Glutamatergic neuron (in vitro differentiated cells): ENCODE results near the gene TDRD9. TPM values are rescaled to one million over a fixed set of nuclear protein-coding genes. Genes with fewer than 3 reads are reported as not detected.

Experiments
- DNase-seq: peaks from one replicate; pipeline ENCODE4 v3.0.0; 2022
- H3K27ac Mint-ChIP-seq: one replicate; pipeline ENCODE4 v1.8.0; 2020; ENCODE audit warnings: mild to moderate bottlenecking, mixed read lengths, inconsistent platforms; ENCODE audit not compliant: unreplicated experiment
- H3K27me3 Mint-ChIP-seq: one replicate; pipeline ENCODE4 v1.8.0; 2020; ENCODE audit warnings: mild to moderate bottlenecking, moderate library complexity, mixed read lengths, inconsistent platforms; ENCODE audit not compliant: unreplicated experiment
- H3K36me3 Mint-ChIP-seq: one replicate; pipeline ENCODE4 v1.8.0; 2020; ENCODE audit warnings: mild to moderate bottlenecking, mixed read lengths, inconsistent platforms; ENCODE audit not compliant: unreplicated experiment
- H3K4me1 Mint-ChIP-seq: one replicate; pipeline ENCODE4 v1.8.0; 2020; ENCODE audit warnings: mild to moderate bottlenecking, low read depth, mixed read lengths, inconsistent platforms; ENCODE audit not compliant: unreplicated experiment
- H3K4me3 Mint-ChIP-seq: one replicate; pipeline ENCODE4 v1.8.0; 2020; ENCODE audit warnings: mild to moderate bottlenecking, mixed read lengths, inconsistent platforms; ENCODE audit not compliant: unreplicated experiment
- H3K9me3 Mint-ChIP-seq: one replicate; pipeline ENCODE4 v1.8.0; 2020; ENCODE audit warnings: mild to moderate bottlenecking, moderate library complexity, mixed read lengths, inconsistent platforms; ENCODE audit not compliant: unreplicated experiment
- total RNA-seq: library from RNA; stranded (reverse); fragmentation: NEBNext Ultra II Directional; extraction: Animal tissue kit (Norgen Biotek cat#: 25700); gene quantifications from one replicate; pipeline ENCODE4 v1.2.1, GENCODE V29; 2021; ENCODE audit not compliant: unreplicated experiment
- TF ChIP-seq, protein P1 (sequence below): fragments of 200-600 bp; sonication (generic); IDR thresholded peaks from one replicate; pipeline ENCODE4 v1.5.0; 2021; ENCODE audit not compliant: partially characterized antibody, unreplicated experiment

The TDRD9 gene
- total RNA-seq, 1 donor from 2014 or later: not detected

GRCh38 chr14:104039214-104039613 lies 111.0 kb downstream of the TDRD9 start:
- no peak overlapping the region for H3K4me3 Mint-ChIP-seq
- DNase-seq: no peak
- H3K4me1 Mint-ChIP-seq: no peaks in the 10 kb centered on the region
- TF ChIP-seq, protein P1, sequence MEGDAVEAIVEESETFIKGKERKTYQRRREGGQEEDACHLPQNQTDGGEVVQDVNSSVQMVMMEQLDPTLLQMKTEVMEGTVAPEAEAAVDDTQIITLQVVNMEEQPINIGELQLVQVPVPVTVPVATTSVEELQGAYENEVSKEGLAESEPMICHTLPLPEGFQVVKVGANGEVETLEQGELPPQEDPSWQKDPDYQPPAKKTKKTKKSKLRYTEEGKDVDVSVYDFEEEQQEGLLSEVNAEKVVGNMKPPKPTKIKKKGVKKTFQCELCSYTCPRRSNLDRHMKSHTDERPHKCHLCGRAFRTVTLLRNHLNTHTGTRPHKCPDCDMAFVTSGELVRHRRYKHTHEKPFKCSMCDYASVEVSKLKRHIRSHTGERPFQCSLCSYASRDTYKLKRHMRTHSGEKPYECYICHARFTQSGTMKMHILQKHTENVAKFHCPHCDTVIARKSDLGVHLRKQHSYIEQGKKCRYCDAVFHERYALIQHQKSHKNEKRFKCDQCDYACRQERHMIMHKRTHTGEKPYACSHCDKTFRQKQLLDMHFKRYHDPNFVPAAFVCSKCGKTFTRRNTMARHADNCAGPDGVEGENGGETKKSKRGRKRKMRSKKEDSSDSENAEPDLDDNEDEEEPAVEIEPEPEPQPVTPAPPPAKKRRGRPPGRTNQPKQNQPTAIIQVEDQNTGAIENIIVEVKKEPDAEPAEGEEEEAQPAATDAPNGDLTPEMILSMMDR: no peak
- no peak overlapping the region for H3K27ac Mint-ChIP-seq
- no peaks in the 10 kb centered on the region for H3K9me3 Mint-ChIP-seq
- H3K27me3 Mint-ChIP-seq: peaks cover 1% of the 10 kb centered on the region
- no peaks in the 10 kb centered on the region for H3K36me3 Mint-ChIP-seq

DNA sequence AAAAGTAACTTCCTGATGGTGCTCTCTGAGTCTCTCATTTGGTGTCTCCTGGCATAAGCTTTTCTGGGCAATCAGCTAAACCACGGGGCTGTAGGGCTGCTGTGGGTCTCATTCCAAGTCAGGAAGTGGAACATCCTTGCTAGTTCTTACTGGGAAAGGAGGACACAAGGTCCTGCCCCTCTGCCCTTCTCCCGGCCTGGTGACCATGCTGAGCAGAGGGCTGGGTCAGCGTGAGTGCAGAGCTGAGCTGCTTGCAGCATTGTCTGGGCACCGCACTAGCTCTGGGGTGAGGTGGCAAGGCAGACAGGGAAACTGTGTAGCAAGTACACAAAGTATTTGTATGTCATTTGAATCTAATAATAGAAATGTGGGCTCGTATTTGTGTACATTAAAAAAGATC lies 112.3 kb downstream of the TDRD9 start:
- no peaks in the 10 kb centered on the region for H3K36me3 Mint-ChIP-seq
- H3K4me1 Mint-ChIP-seq: no peaks in the 10 kb centered on the region
- H3K27me3 Mint-ChIP-seq: peaks cover 1% of the 10 kb centered on the region
- peaks cover 1% of the 10 kb centered on the region for H3K9me3 Mint-ChIP-seq
- no peak for DNase-seq
- H3K4me3 Mint-ChIP-seq: no peak overlapping the region
- TF ChIP-seq, protein P1: no peak
- H3K27ac Mint-ChIP-seq: no peak overlapping the region

- H3K9me3 Mint-ChIP-seq: peaks cover 1% of the 10 kb centered on the region
- H3K4me3 Mint-ChIP-seq: no peak overlapping the region
- no peak for DNase-seq
- TF ChIP-seq, protein P1: no peak
- no peak overlapping the region for H3K27ac Mint-ChIP-seq
- H3K27me3 Mint-ChIP-seq: peaks cover 1% of the 10 kb centered on the region
- no peaks in the 10 kb centered on the region for H3K36me3 Mint-ChIP-seq
- H3K4me1 Mint-ChIP-seq: no peaks in the 10 kb centered on the region
Measured at GRCh38 chr14:104041430-104042104, 113.3 kb downstream of the TDRD9 start.

DNA sequence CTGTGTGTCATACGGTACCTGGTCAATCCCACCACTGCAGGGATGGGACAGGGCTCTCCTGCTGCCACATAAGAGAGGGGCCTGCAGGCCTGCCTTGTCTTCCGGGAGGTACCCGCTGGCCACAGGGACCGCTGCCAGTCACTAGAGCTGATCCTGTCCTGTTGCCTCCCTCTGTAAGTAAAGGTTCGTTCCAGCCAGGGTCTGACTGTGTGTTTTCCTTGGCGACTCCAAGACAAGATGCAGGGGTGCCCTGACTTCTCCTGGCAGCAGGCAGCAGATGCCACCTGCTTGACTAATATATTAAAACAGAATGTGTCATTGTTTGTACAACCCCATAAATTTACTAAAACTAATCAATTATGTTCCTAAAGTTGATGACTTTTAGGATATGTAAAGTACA lies 115.8 kb downstream of the TDRD9 start:
- H3K36me3 Mint-ChIP-seq: peaks cover 5% of the 10 kb centered on the region
- peaks cover 6% of the 10 kb centered on the region for H3K9me3 Mint-ChIP-seq
- no peak for DNase-seq
- H3K4me3 Mint-ChIP-seq: no peak overlapping the region
- TF ChIP-seq, protein P1: no peak
- H3K27ac Mint-ChIP-seq: no peak overlapping the region
- H3K4me1 Mint-ChIP-seq: no peaks in the 10 kb centered on the region
- no peaks in the 10 kb centered on the region for H3K27me3 Mint-ChIP-seq

- Mint-ChIP-seq H3K36me3 (peaks cover 5% of the 10 kb centered on the region), H3K27ac (no peak overlapping the region), H3K4me1 (no peaks in the 10 kb centered on the region), H3K9me3 (peaks cover 8% of the 10 kb centered on the region), H3K27me3 (peaks cover 2% of the 10 kb centered on the region), H3K4me3 (no peak overlapping the region)
- DNase-seq: no peak
- TF ChIP-seq, protein P1: no peak
Measured at GRCh38 chr14:104047761-104048160, 119.5 kb downstream of the TDRD9 start.
